Suprapubic skin (tissue), 4 donors: ENCODE data around the gene TRPC4.

Experiments
- CTCF ChIP-seq, 2 donors: fragments of 200-600 bp in 1 of 2; fragments of 450-650 bp in 1 of 2; sonication (generic) in 1 of 2; IDR thresholded peaks; one replicate each; pipeline ENCODE4 v1.5.1; 2016 to 2019; ENCODE audit warnings: antibody characterized with exemption in 2 of 2, mild to moderate bottlenecking in 1 of 2, moderate library complexity in 1 of 2
- POLR2A ChIP-seq, 2 donors: fragments of 450-650 bp; IDR thresholded peaks; one replicate each; pipeline ENCODE4 v1.6.1; 2017; ENCODE audit warnings: antibody characterized with exemption in 2 of 2, mild to moderate bottlenecking in 2 of 2, moderate library complexity in 2 of 2
- POLR2AphosphoS5 ChIP-seq, 3 donors: sonication (generic); formaldehyde crosslinking; IDR thresholded peaks; one replicate each; pipeline ENCODE4 v1.6.1; 2017; ENCODE audit warnings: antibody characterized with exemption in 3 of 3

GRCh38 chr13:37889102-37889501 is 19.5 kb upstream of the TRPC4 start:
- TF ChIP-seq POLR2A (IDR thresholded peaks at IDR 0.05) (no peak), CTCF (IDR thresholded peaks at IDR 0.05) (no peak), POLR2AphosphoS5 (IDR thresholded peaks at IDR 0.05) (no peak)
